Activated T-helper 1 cell treated with anti-CD3 and anti-CD28 coated beads, Interleukin-12 subunit alpha, Interleukin-12 subunit beta, Interleukin-2, Interleukin-4 antibody, amounts not matched to agents 30 ng/mL and 10 ng/mL and 1 ng/mL, durations not matched to agents 14 hours and 24 hours and 36 hours (primary cell): ENCODE results near the gene DHRS13. TPM values are rescaled to one million over a fixed set of nuclear protein-coding genes. Genes with fewer than 3 reads are reported as not detected.
A peak's percentile ranks its signal among the peaks of the same experiment; 100 is the strongest.

Source experiments
- DNase-seq: peaks from one replicate; pipeline ENCODE4 v3.0.0; 2021; ENCODE audit warnings: low spot score
- H3K27ac Mint-ChIP-seq: one replicate; pipeline ENCODE4 v1.8.0; 2021; ENCODE audit warnings: mild to moderate bottlenecking, mixed read lengths
- H3K27me3 Mint-ChIP-seq: one replicate; pipeline ENCODE4 v1.8.0; 2022; ENCODE audit warnings: mild to moderate bottlenecking, moderate library complexity, mixed read lengths; ENCODE audit not compliant: insufficient read depth
- H3K36me3 Mint-ChIP-seq: one replicate; pipeline ENCODE4 v1.8.0; 2021; ENCODE audit warnings: low read depth, mixed read lengths
- H3K4me1 Mint-ChIP-seq: one replicate; pipeline ENCODE4 v1.8.0; 2021; ENCODE audit warnings: low read depth, mixed read lengths
- H3K4me3 Mint-ChIP-seq: one replicate; pipeline ENCODE4 v1.8.0; 2021; ENCODE audit warnings: mild to moderate bottlenecking, moderate library complexity, mixed read lengths
- H3K9me3 Mint-ChIP-seq: one replicate; pipeline ENCODE4 v1.8.0; 2021; ENCODE audit warnings: mixed read lengths
- intact Hi-C: fragments of 100-400 bp; cut with micrococcal nuclease; formaldehyde crosslinking; loops from one replicate; pipeline ENCODE4 v1.15.1; 2024
- total RNA-seq: library from RNA; stranded (reverse); gene quantifications from 2 replicates; pipeline ENCODE4 v1.2.3, GENCODE V29; 2022

Gene DHRS13
- total RNA-seq, 1 donor from 2014 or later, result 34.9 TPM

GRCh38 chr17:28926786-28927185, 23.9 kb upstream of the DHRS13 start:
- peak overlapping the region; percentile 4 for H3K4me3 Mint-ChIP-seq
- H3K9me3 Mint-ChIP-seq, result peaks cover 12% of the 10 kb centered on the region
- intact Hi-C loops, result loop anchor here (1.0 to 10.0 kb wide), 6 partner anchors 23 to 352 kb away; partner anchors contain the start of genes ALDOC, BLTP2, NEK8 and PIGS
- no peaks in the 10 kb centered on the region for H3K27me3 Mint-ChIP-seq
- H3K36me3 Mint-ChIP-seq, result peaks cover 52% of the 10 kb centered on the region
- H3K4me1 Mint-ChIP-seq, result peaks cover 58% of the 10 kb centered on the region
- DNase-seq, result no peak
- H3K27ac Mint-ChIP-seq, result peak overlapping the region; percentile 92

GRCh38 chr17:28926366-28926765, 23.5 kb upstream of the DHRS13 start:
- Mint-ChIP-seq H3K4me3 (peak overlapping the region; percentile 19), H3K4me1 (peaks cover 58% of the 10 kb centered on the region), H3K9me3 (peaks cover 12% of the 10 kb centered on the region), H3K27me3 (no peaks in the 10 kb centered on the region), H3K36me3 (peaks cover 56% of the 10 kb centered on the region), H3K27ac (peak overlapping the region; percentile 92)
- intact Hi-C loops, result loop anchor here (1.0 to 10.0 kb wide), 6 partner anchors 23 to 352 kb away; partner anchors contain the start of genes ALDOC, BLTP2, NEK8 and PIGS
- no peak for DNase-seq

GRCh38 chr17:28925912-28926365, 23.1 kb upstream of the DHRS13 start:
- Mint-ChIP-seq H3K27me3 (no peaks in the 10 kb centered on the region), H3K4me3 (peak overlapping the region; percentile 19), H3K27ac (peak overlapping the region; percentile 92), H3K36me3 (peaks cover 58% of the 10 kb centered on the region), H3K4me1 (peaks cover 58% of the 10 kb centered on the region), H3K9me3 (peaks cover 12% of the 10 kb centered on the region)
- peak; percentile 62 for DNase-seq
- intact Hi-C loops, result loop anchor here (1.0 to 10.0 kb wide), 7 partner anchors 10 to 351 kb away; partner anchors contain the start of genes ALDOC, BLTP2, NEK8 and PIGS

GRCh38 chr17:28920201-28920600, 17.3 kb upstream of the DHRS13 start:
- H3K4me3 Mint-ChIP-seq, result no peak overlapping the region
- peaks cover 65% of the 10 kb centered on the region for H3K36me3 Mint-ChIP-seq
- no peaks in the 10 kb centered on the region for H3K27me3 Mint-ChIP-seq
- H3K4me1 Mint-ChIP-seq, result peaks cover 29% of the 10 kb centered on the region
- intact Hi-C loops, result loop anchor here (10.0 kb wide), 2 partner anchors 275 to 345 kb away; partner anchors contain the start of genes ALDOC, BLTP2 and PIGS
- H3K9me3 Mint-ChIP-seq, result no peaks in the 10 kb centered on the region
- H3K27ac Mint-ChIP-seq, result no peak overlapping the region
- no peak for DNase-seq

GRCh38 chr17:28918295-28918694, 15.4 kb upstream of the DHRS13 start:
- Mint-ChIP-seq H3K4me1 (peaks cover 20% of the 10 kb centered on the region), H3K27me3 (no peaks in the 10 kb centered on the region), H3K27ac (no peak overlapping the region), H3K4me3 (no peak overlapping the region), H3K36me3 (peaks cover 65% of the 10 kb centered on the region), H3K9me3 (no peaks in the 10 kb centered on the region)
- intact Hi-C loops, result no loop called here
- DNase-seq, result no peak

- DNase-seq, result no peak
- Mint-ChIP-seq H3K4me3 (no peak overlapping the region), H3K9me3 (no peaks in the 10 kb centered on the region), H3K27ac (no peak overlapping the region), H3K4me1 (peaks cover 18% of the 10 kb centered on the region), H3K36me3 (peaks cover 68% of the 10 kb centered on the region), H3K27me3 (no peaks in the 10 kb centered on the region)
- intact Hi-C loops, result loop anchor here (2.0 kb wide), 1 partner anchor 15 kb away; the partner anchor contains the start of gene DHRS13
Measured at GRCh38 chr17:28917465-28917864, 14.6 kb upstream of the DHRS13 start.

GRCh38 chr17:28917029-28917428, 14.2 kb upstream of the DHRS13 start:
- H3K4me1 Mint-ChIP-seq, result peaks cover 18% of the 10 kb centered on the region
- H3K36me3 Mint-ChIP-seq, result peaks cover 68% of the 10 kb centered on the region
- no peaks in the 10 kb centered on the region for H3K9me3 Mint-ChIP-seq
- no peak for DNase-seq
- H3K4me3 Mint-ChIP-seq, result no peak overlapping the region
- peak overlapping the region; percentile 47 for H3K27ac Mint-ChIP-seq
- intact Hi-C loops, result loop anchor here (2.0 kb wide), 1 partner anchor 14 kb away; the partner anchor contains the start of gene DHRS13
- no peaks in the 10 kb centered on the region for H3K27me3 Mint-ChIP-seq

GRCh38 chr17:28916302-28916934, 13.5 kb upstream of the DHRS13 start:
- Mint-ChIP-seq H3K36me3 (peaks cover 63% of the 10 kb centered on the region), H3K9me3 (no peaks in the 10 kb centered on the region), H3K27ac (peak overlapping the region; percentile 47), H3K4me1 (peaks cover 18% of the 10 kb centered on the region), H3K4me3 (no peak overlapping the region), H3K27me3 (no peaks in the 10 kb centered on the region)
- intact Hi-C loops, result loop anchor here (1.0 to 2.0 kb wide), 5 partner anchors 9 to 189 kb away; partner anchors contain the start of gene DHRS13
- no peak for DNase-seq

- Mint-ChIP-seq H3K4me3 (no peak overlapping the region), H3K4me1 (peaks cover 18% of the 10 kb centered on the region), H3K9me3 (no peaks in the 10 kb centered on the region), H3K36me3 (peaks cover 71% of the 10 kb centered on the region), H3K27ac (no peak overlapping the region), H3K27me3 (no peaks in the 10 kb centered on the region)
- intact Hi-C loops, result no loop called here
- DNase-seq, result no peak
Measured at GRCh38 chr17:28912938-28913333, 10.1 kb upstream of the DHRS13 start.

GRCh38 chr17:28912281-28912937, 9.5 kb upstream of the DHRS13 start:
- Mint-ChIP-seq H3K4me3 (no peak overlapping the region), H3K9me3 (no peaks in the 10 kb centered on the region), H3K27me3 (no peaks in the 10 kb centered on the region), H3K4me1 (peaks cover 18% of the 10 kb centered on the region), H3K27ac (no peak overlapping the region), H3K36me3 (peaks cover 69% of the 10 kb centered on the region)
- intact Hi-C loops, result no loop called here
- no peak for DNase-seq

GRCh38 chr17:28911411-28912045, 8.6 kb upstream of the DHRS13 start:
- no peak overlapping the region for H3K4me3 Mint-ChIP-seq
- peaks cover 69% of the 10 kb centered on the region for H3K36me3 Mint-ChIP-seq
- peaks cover 13% of the 10 kb centered on the region for H3K4me1 Mint-ChIP-seq
- H3K27me3 Mint-ChIP-seq, result no peaks in the 10 kb centered on the region
- H3K27ac Mint-ChIP-seq, result no peak overlapping the region
- no peak for DNase-seq
- intact Hi-C loops, result no loop called here
- no peaks in the 10 kb centered on the region for H3K9me3 Mint-ChIP-seq

GRCh38 chr17:28910534-28910933, 7.7 kb upstream of the DHRS13 start:
- H3K27me3 Mint-ChIP-seq, result no peaks in the 10 kb centered on the region
- peaks cover 69% of the 10 kb centered on the region for H3K36me3 Mint-ChIP-seq
- DNase-seq, result no peak
- no peak overlapping the region for H3K27ac Mint-ChIP-seq
- peaks cover 8% of the 10 kb centered on the region for H3K4me1 Mint-ChIP-seq
- intact Hi-C loops, result no loop called here
- no peaks in the 10 kb centered on the region for H3K9me3 Mint-ChIP-seq
- H3K4me3 Mint-ChIP-seq, result no peak overlapping the region
